G401 (cell line): ENCODE measurements around the gene EYA3. TPM values are rescaled to one million over a fixed set of nuclear protein-coding genes. Genes with fewer than 3 reads are reported as not detected.
A peak's percentile ranks its signal among the peaks of the same experiment; 100 is the strongest.

ENCODE experiments used
- DNase-seq: peaks from one replicate; pipeline ENCODE4 v3.0.0-alpha.2; 2015; ENCODE audit warnings: low spot score
- in situ Hi-C: cut with HindIII; loops from 2 replicates; pipeline ENCODE4 v1.10.0; 2016; ENCODE audit warnings: low sequenced_read_pairs, mixed read lengths
- total RNA-seq: library from RNA; depleted of rRNA; stranded (reverse); fragments of >200 nt; shearing (Covaris generic); gene quantifications from 2 replicates; pipeline ENCODE4 v1.2.3, GENCODE V29; 2014

Gene EYA3
- total RNA-seq, 1 experiment from 2014 or later = 15.0 TPM

GRCh38 chr1:28115267-28115666 lies 26.9 kb upstream of the EYA3 start:
- in situ Hi-C loops = no loop called here
- DNase-seq = no peak

- no peak for DNase-seq
Observed at GRCh38 chr1:28114844-28115243, 26.4 kb upstream of the EYA3 start.

GRCh38 chr1:28113242-28113572 lies 24.8 kb upstream of the EYA3 start:
- in situ Hi-C loops = no loop called here
- DNase-seq = no peak

More at GRCh38 chr1:28114844-28115243, 26.4 kb upstream of the EYA3 start:
- in situ Hi-C loops = no loop called here

- in situ Hi-C loops = no loop called here
- DNase-seq = no peak
Observed at GRCh38 chr1:28112388-28113241, 24.2 kb upstream of the EYA3 start.

GRCh38 chr1:28111157-28111556 lies 22.7 kb upstream of the EYA3 start:
- in situ Hi-C loops = no loop called here
- no peak for DNase-seq

- in situ Hi-C loops = no loop called here
- DNase-seq = no peak
Observed at GRCh38 chr1:28110555-28110954, 22.1 kb upstream of the EYA3 start.

GRCh38 chr1:28109639-28110038 lies 21.2 kb upstream of the EYA3 start:
- in situ Hi-C loops = no loop called here

GRCh38 chr1:28108001-28108400 lies 19.6 kb upstream of the EYA3 start:
- DNase-seq = no peak
- in situ Hi-C loops = no loop called here

More at GRCh38 chr1:28109639-28110038, 21.2 kb upstream of the EYA3 start:
- DNase-seq = no peak

GRCh38 chr1:28104866-28105467 lies 16.6 kb upstream of the EYA3 start:
- in situ Hi-C loops = no loop called here
- peak; percentile 59 for DNase-seq

GRCh38 chr1:28102189-28102588 lies 13.8 kb upstream of the EYA3 start:
- no peak for DNase-seq
- in situ Hi-C loops = no loop called here

- DNase-seq = no peak
- in situ Hi-C loops = no loop called here
Observed at GRCh38 chr1:28099050-28099769, 10.8 kb upstream of the EYA3 start.

GRCh38 chr1:28097100-28097472 lies 8.7 kb upstream of the EYA3 start:
- no peak for DNase-seq
- in situ Hi-C loops = no loop called here

GRCh38 chr1:28096210-28097099 lies 8.0 kb upstream of the EYA3 start:
- in situ Hi-C loops = no loop called here

GRCh38 chr1:28091043-28091781 lies 2.8 kb upstream of the EYA3 start:
- DNase-seq = peak; percentile 38
- in situ Hi-C loops = no loop called here

More at GRCh38 chr1:28096210-28097099, 8.0 kb upstream of the EYA3 start:
- no peak for DNase-seq

- in situ Hi-C loops = no loop called here
Observed at GRCh38 chr1:28087614-28088167, 719 bp downstream of the EYA3 start.

GRCh38 chr1:28086651-28087050 lies 1.8 kb downstream of the EYA3 start:
- in situ Hi-C loops = no loop called here

More at GRCh38 chr1:28087614-28088167, 719 bp downstream of the EYA3 start:
- DNase-seq = no peak

GRCh38 chr1:28085129-28085528 lies 3.3 kb downstream of the EYA3 start:
- in situ Hi-C loops = no loop called here
- no peak for DNase-seq

More at GRCh38 chr1:28086651-28087050, 1.8 kb downstream of the EYA3 start:
- no peak for DNase-seq

- no peak for DNase-seq
- in situ Hi-C loops = no loop called here
Observed at GRCh38 chr1:28083876-28084275, 4.5 kb downstream of the EYA3 start.
